C4-2B (cell line): ENCODE results near the gene HOXB5.

Experiments
- H3K27ac ChIP-seq: fragments of 450-650 bp; 2 replicates; pipeline ENCODE4 v1.5.1; 2017
- CTCF ChIP-seq: fragments of 450-650 bp; conservative IDR thresholded peaks from 2 replicates; pipeline ENCODE4 v1.5.1; 2017; ENCODE audit warnings: mild to moderate bottlenecking
- ZFX ChIP-seq: fragments of 450-650 bp; IDR thresholded peaks from 2 replicates; pipeline ENCODE4 v1.6.1; 2017

HOXB5 gene

GRCh38 chr17:48616717-48617470 is 23.3 kb upstream of the HOXB5 start:
- TF ChIP-seq CTCF (no peak), ZFX (no peak)
- H3K27ac ChIP-seq = no peak overlapping the region

- H3K27ac ChIP-seq = no peak overlapping the region
- TF ChIP-seq CTCF (no peak), ZFX (no peak)
These were observed 22.6 kb upstream of the HOXB5 start for GRCh38 chr17:48615963-48616716.

- no peak within 1 kb of the TSS for H3K27ac ChIP-seq
- TF ChIP-seq ZFX = no peak
- no peak for TF ChIP-seq CTCF
These were observed 21.7 kb upstream of the HOXB5 start, which contains the start of gene HOXB8 for GRCh38 chr17:48615047-48615962. TSS of gene HOXB8 (minus strand) at chr17:48615292. CDS start at chr17:48614704, 588 bp downstream.

GRCh38 chr17:48613862-48614694 is 20.5 kb upstream of the HOXB5 start:
- no peak for TF ChIP-seq ZFX
- TF ChIP-seq CTCF = no peak
- H3K27ac ChIP-seq = no peak overlapping the region

GRCh38 chr17:48612854-48613691 is 19.5 kb upstream of the HOXB5 start:
- no peak overlapping the region for H3K27ac ChIP-seq
- TF ChIP-seq ZFX (no peak), CTCF (no peak; the same call in 1 of the 2 replicates)

- no peak overlapping the region for H3K27ac ChIP-seq
- TF ChIP-seq CTCF = no peak
- no peak for TF ChIP-seq ZFX
These were observed 18.9 kb upstream of the HOXB5 start for GRCh38 chr17:48612456-48612853.
